ENCODE measurements around the gene ZSWIM5.
A peak's percentile ranks its signal among the peaks of the same experiment; 100 is the strongest.
"Not testable (repeated sequence)": the region's sequence is repeated elsewhere in the genome, so short reads cannot be mapped to it uniquely, and the experiment has no call there.

ZSWIM5 gene

DNA sequence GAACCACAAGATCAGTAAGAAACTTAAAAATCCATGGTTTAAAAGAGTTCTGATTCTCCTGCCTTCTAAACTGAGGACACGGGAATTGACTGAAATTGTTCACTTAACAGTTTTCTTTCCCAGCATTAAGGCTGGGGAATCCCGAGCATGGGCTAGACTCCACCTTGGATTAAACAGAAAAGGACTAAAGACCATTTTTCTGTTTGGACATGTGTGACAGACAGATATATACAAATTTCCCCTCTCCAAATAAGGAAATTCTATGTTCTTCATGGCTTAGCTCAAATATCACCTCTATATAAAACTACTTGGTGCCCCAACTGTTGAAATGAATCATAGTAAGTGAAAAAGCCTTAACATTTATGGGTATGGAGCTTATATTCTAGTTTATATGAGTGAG, 109.3 kb downstream of the ZSWIM5 start:
- H3K4me3 Mint-ChIP-seq: no peak overlapping the region
- no peaks in the 10 kb centered on the region for H3K9me3 Mint-ChIP-seq
- no peaks in the 10 kb centered on the region for H3K36me3 Mint-ChIP-seq
- no peaks in the 10 kb centered on the region for H3K27me3 Mint-ChIP-seq
- H3K4me1 Mint-ChIP-seq: no peaks in the 10 kb centered on the region
- no peak overlapping the region for H3K27ac Mint-ChIP-seq

DNA sequence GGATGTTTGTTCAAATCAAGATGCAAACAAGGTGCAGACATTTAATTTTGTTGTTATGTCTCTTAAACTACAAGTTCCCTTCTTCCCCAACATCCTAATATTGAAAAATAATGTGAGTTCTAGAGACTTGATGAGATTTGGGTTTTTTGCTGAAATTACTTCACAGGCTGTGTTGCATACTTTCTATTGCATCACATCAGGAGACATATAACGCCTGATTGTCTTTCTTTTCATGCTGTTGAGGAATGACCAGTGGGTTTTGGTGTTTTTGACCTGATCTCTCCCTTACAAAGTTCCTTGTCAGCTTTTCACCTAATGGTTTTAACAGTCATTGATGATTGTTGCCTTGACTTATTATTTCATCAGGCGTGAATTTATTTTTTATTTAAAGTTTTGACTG, 111.0 kb downstream of the ZSWIM5 start:
- H3K9me3 Mint-ChIP-seq: no peaks in the 10 kb centered on the region
- no peaks in the 10 kb centered on the region for H3K36me3 Mint-ChIP-seq
- no peak overlapping the region for H3K27ac Mint-ChIP-seq
- no peaks in the 10 kb centered on the region for H3K4me1 Mint-ChIP-seq
- H3K4me3 Mint-ChIP-seq: no peak overlapping the region
- no peaks in the 10 kb centered on the region for H3K27me3 Mint-ChIP-seq

DNA sequence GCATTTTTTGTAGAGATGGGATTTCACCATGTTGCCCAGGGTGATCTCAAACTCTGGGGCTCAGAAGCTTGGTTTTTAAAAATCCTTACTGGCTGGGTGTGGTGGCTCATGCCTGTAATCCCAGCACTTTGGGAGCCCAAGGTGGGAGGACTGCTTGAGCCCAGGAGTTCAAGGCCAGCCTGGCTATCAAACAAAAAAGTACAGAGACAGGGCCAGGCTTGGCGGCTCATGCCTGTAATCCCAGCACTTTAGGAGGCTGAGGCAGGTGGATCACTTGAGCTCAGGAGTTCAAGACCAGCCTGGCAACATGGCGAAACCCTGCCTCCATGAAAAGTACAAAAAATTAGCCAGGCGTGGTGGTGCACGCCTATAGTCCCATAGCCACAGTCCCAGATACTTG, 112.0 kb downstream of the ZSWIM5 start:
- H3K4me3 Mint-ChIP-seq, H3K27me3 Mint-ChIP-seq, H3K4me1 Mint-ChIP-seq, H3K36me3 Mint-ChIP-seq, H3K9me3 Mint-ChIP-seq, H3K27ac Mint-ChIP-seq: not testable (repeated sequence)

DNA sequence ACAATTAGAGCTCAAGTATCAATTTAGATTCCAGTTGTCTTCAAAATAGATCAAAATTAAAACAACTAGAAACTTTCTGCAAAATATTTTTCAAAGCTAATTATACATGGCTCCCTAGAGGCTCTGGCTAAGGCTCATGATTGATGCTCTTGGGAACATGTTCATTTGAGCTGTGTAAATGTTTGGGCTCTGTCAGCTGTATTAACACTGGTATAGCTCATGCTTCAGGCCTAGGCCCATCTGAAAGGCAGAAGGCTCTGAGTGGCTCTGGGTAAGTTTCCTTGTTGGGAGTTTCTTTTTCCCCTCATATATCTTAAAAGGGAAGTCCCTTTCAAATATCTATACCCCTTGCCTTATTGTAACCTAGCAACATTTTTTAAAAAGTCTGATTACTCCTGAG, 113.1 kb downstream of the ZSWIM5 start:
- no peaks in the 10 kb centered on the region for H3K4me1 Mint-ChIP-seq
- H3K9me3 Mint-ChIP-seq: no peaks in the 10 kb centered on the region
- no peak overlapping the region for H3K27ac Mint-ChIP-seq
- no peaks in the 10 kb centered on the region for H3K36me3 Mint-ChIP-seq
- H3K4me3 Mint-ChIP-seq: no peak overlapping the region
- no peaks in the 10 kb centered on the region for H3K27me3 Mint-ChIP-seq

DNA sequence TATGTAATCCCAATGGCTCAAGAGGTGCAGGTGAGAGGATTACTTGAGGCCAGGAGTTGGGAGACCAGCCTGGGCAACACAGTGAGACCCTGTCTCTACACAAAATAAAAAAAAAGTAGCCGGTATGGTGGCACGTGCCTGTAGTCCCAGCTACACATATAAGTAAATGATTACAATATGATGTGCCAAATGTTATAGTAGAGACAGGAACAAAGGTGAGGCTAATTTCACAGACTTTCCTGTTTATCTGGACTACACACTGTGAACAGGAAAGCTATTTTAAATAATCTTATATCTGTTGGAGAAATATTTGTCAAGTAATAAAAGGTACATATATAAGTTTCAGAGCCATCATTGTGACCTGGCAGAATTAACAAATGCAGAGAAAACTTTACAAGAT, 116.7 kb downstream of the ZSWIM5 start:
- H3K4me3 Mint-ChIP-seq: no peak overlapping the region
- no peaks in the 10 kb centered on the region for H3K4me1 Mint-ChIP-seq
- H3K27ac Mint-ChIP-seq: no peak overlapping the region
- H3K36me3 Mint-ChIP-seq: peaks cover 1% of the 10 kb centered on the region
- H3K27me3 Mint-ChIP-seq: no peaks in the 10 kb centered on the region
- no peaks in the 10 kb centered on the region for H3K9me3 Mint-ChIP-seq

DNA sequence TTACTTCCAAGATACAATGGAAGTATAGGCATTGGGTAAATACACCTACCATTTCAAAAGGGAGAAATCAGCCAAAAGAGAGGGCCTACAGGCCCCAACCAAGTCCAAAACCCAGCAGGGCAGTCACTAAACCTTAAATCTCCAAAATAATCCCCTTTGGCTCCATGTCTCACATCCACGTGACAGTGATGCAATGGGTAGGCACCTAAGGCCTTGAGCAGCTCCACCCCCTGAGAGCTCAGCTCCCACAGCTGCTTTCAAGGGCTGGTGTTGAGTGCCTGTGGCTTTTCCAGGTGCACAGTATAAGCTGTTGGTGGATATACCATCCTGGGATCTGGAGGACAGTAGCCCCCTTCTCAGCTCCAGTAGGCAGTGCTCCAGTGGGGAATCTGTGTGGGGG, 121.8 kb downstream of the ZSWIM5 start:
- H3K4me1 Mint-ChIP-seq: peaks cover 6% of the 10 kb centered on the region
- H3K27me3 Mint-ChIP-seq: no peaks in the 10 kb centered on the region
- H3K36me3 Mint-ChIP-seq: peaks cover 10% of the 10 kb centered on the region
- no peak overlapping the region for H3K4me3 Mint-ChIP-seq
- no peak overlapping the region for H3K27ac Mint-ChIP-seq
- H3K9me3 Mint-ChIP-seq: no peaks in the 10 kb centered on the region

DNA sequence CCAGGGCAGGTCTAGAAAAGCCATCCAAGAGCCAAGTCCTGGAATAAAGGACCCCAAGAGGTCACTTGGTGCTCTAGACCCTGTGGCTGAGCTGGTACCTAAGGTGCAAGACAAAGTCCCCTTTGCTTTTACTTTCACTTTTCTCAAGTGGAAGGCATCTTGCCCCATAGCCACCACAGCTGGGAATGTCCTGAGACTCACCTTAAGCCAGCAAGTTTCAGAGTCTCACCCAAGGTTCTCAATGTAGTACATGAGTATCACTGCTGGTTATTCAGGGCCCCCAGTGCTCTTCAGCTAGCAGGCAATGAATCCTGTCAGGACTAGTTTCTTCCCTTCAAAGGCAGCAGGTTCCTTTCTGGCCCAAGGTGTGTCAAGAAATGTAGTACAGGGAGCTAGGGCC, 126.9 kb downstream of the ZSWIM5 start:
- H3K27ac Mint-ChIP-seq: no peak overlapping the region

DNA sequence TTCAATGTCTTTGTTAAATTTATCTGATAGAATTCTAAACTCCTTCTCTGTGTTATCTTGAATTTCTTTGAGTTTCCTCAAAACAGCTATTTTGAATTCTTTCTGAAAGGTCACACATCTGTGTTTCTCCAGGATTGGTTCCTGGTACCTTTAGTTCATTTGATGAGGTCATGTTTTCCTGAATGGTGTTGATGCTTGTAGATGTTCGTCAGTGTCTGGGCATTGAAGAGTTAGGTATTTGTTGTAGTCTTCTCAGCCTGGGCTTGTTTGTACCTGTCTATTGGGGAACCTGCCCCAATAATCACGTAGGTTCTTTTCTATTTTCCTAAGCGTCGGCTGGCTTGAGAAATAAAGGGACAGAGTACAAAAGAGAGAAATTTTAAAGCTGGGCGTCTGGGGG, 129.4 kb downstream of the ZSWIM5 start:
- not testable (repeated sequence) for H3K27me3 Mint-ChIP-seq, H3K4me3 Mint-ChIP-seq, H3K27ac Mint-ChIP-seq, H3K4me1 Mint-ChIP-seq
- Mint-ChIP-seq H3K36me3 (peaks cover 14% of the 10 kb centered on the region), H3K9me3 (peaks cover 25% of the 10 kb centered on the region)

More for the DNA sequence above, 126.9 kb downstream of the ZSWIM5 start:
- peaks cover 14% of the 10 kb centered on the region for H3K36me3 Mint-ChIP-seq
- H3K9me3 Mint-ChIP-seq: peaks cover 13% of the 10 kb centered on the region
- H3K4me3 Mint-ChIP-seq: no peak overlapping the region
- H3K4me1 Mint-ChIP-seq: peaks cover 6% of the 10 kb centered on the region
- H3K27me3 Mint-ChIP-seq: no peaks in the 10 kb centered on the region

DNA sequence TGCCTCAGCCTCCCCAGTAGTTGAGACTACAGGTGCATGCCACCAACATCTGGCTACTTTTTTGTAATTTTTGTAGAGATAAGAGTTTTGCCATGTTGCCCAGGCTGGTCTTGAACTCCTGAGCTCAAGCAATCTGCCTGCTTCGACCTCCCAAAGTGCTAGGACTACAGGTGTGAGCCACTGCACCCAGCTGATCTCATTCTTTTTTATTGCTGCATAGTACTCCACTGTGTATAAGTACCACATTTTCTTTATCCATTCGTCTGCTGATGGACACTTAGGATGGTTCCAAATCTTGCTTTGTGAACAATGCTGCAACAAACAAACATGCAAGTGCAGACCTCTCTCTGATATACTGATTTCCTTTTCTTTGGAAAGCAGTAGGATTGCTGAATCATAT, 134.8 kb downstream of the ZSWIM5 start:
- no peak overlapping the region for H3K4me3 Mint-ChIP-seq
- no peaks in the 10 kb centered on the region for H3K4me1 Mint-ChIP-seq
- H3K9me3 Mint-ChIP-seq: peaks cover 25% of the 10 kb centered on the region
- H3K27ac Mint-ChIP-seq: no peak overlapping the region
- peaks cover 9% of the 10 kb centered on the region for H3K36me3 Mint-ChIP-seq
- H3K27me3 Mint-ChIP-seq: no peaks in the 10 kb centered on the region

DNA sequence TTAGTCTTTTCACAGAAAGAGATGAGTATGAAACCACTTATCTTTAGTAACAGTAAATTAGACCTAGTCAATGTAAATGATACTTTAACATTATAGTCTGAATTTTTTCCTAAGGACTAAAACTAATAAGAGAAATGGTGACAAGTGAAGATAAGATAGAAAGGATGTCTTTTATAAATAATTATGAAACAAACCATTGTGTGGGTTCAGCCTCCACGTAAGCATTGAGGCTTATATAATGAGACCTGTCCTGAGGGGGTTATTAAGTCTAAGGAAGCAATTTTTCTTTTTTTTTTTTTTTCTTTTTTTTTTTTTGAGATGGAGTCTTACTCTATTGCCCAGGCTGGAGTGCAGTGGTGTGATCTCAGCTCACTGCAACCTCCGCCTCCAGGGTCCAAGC, 138.6 kb downstream of the ZSWIM5 start:
- Mint-ChIP-seq H3K4me1 (no peaks in the 10 kb centered on the region), H3K27ac (no peak overlapping the region), H3K27me3 (no peaks in the 10 kb centered on the region), H3K36me3 (no peaks in the 10 kb centered on the region), H3K4me3 (no peak overlapping the region), H3K9me3 (no peaks in the 10 kb centered on the region)

DNA sequence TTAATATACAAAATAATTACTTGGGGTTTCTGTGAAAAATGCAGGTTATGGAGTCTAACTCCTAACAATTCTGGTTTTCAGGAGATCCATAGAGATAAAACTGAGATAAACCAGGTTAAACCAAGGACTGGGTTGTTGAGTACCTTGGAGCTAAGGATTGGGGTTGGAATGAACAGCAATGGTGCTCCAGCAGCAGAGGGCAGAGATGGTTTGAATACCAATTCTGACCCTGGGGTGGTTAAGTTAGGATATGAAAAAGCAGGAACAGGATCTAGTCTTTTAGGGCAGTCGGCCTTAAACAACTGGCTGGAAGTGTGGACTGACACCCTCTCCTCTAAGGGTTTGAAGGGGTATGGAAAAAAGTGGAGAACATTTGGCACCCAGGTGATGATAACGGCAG, 141.3 kb downstream of the ZSWIM5 start:
- no peaks in the 10 kb centered on the region for H3K9me3 Mint-ChIP-seq
- H3K27me3 Mint-ChIP-seq: no peaks in the 10 kb centered on the region
- H3K4me1 Mint-ChIP-seq: no peaks in the 10 kb centered on the region
- H3K27ac Mint-ChIP-seq: no peak overlapping the region
- H3K4me3 Mint-ChIP-seq: no peak overlapping the region
- no peaks in the 10 kb centered on the region for H3K36me3 Mint-ChIP-seq

DNA sequence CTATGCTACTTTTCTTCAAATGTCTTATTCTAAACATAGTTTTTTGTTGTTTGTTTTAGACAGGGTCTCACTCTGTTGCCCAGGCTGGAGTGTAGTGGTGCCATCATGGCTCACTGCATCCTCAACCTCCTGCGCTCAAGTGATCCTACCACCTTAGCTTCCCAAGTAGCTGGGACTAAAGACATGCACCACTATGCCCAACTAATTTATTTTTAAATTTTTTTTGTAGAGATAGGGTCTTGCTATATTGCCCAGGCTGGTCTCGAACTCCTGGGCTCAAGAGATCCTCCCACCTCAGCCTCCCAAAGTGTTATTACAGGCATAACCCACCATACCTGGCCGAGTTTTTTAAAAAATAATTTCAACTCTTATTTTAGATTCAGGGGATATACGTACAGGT, 143.9 kb downstream of the ZSWIM5 start:
- H3K9me3 Mint-ChIP-seq, H3K36me3 Mint-ChIP-seq, H3K4me3 Mint-ChIP-seq, H3K27ac Mint-ChIP-seq, H3K4me1 Mint-ChIP-seq, H3K27me3 Mint-ChIP-seq: not testable (repeated sequence)

DNA sequence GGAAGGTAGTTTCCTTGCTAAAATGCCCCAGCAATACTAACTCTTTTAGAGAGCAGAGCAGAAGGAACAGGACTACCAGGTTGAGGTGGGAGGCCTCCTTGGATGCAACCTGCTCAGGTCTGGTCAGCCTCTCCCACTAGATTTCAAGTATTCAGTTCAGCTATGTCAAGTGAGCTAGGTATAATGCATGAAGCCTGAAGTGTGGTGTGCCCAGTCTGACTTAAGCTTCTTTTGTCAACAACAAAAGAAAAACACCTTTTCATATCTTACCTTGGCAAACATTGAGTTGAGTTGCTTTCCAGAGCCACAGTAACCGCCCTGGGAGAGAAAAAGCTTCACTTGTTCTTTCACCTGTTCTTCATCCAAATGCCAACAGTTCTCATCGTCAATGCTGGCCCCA, 146.6 kb downstream of the ZSWIM5 start:
- H3K27ac Mint-ChIP-seq: no peak overlapping the region
- no peaks in the 10 kb centered on the region for H3K9me3 Mint-ChIP-seq
- H3K4me1 Mint-ChIP-seq: no peaks in the 10 kb centered on the region
- H3K36me3 Mint-ChIP-seq: peaks cover 6% of the 10 kb centered on the region
- H3K4me3 Mint-ChIP-seq: no peak overlapping the region
- H3K27me3 Mint-ChIP-seq: no peaks in the 10 kb centered on the region

DNA sequence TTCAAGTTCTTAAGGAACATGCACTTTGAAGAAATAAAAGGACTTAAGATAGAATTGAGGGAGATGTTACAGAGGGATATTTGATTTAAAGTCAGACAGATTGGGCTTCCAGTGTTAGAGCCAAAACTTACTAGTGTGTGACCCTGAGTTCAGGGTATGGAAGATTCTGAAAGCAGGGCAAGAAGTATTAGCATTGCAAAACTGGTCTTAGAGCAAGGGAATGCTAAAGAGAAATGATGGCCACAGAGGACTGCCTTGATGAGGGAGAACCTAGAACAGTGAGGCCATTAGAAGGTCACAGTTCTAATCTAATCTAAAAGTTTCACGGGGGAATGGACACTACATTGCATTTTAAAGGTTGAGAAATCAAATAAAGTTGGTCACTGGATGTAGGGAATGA, 148.9 kb downstream of the ZSWIM5 start:
- Mint-ChIP-seq H3K9me3 (no peaks in the 10 kb centered on the region), H3K4me3 (no peak overlapping the region), H3K27me3 (no peaks in the 10 kb centered on the region), H3K36me3 (peaks cover 6% of the 10 kb centered on the region), H3K27ac (no peak overlapping the region), H3K4me1 (no peaks in the 10 kb centered on the region)

DNA sequence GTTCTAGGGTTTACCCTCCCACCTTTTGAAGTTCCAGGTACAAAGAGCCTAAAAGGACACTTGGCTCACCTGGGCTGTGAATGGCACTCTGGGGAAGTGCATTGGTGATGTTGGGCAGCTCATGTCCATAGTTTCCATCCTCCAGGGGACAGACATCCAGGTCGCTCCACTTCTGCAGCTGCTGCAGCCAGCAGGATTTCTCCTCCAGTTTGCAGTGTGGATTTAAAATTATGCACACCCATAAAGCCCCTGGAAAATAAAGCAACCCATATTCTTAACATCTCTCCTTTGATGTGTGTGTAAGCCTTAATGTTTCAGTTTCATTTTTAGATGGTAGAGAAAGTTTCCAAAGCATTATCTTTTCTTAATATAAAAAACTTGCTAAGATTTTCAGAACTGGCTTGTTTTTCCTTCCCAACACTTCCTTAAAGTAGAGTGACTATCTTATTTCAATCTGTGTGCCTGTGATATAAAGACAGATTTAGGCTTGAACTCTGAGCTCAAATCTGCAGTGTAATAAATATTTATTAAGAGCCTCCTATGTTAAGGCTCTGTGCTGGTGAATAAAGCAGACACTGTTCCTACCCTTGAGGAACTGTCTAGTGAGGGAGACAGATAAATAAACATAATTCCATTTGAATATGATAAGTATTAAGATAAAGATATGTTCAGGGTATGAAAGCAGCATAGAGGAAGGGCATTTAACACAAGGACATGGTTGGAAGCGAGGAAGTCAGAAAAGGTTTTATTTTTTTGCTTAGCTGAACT, 155.2 kb downstream of the ZSWIM5 start:
- Mint-ChIP-seq H3K27ac (peak overlapping the region; percentile 88), H3K36me3 (peaks cover 6% of the 10 kb centered on the region), H3K9me3 (no peaks in the 10 kb centered on the region), H3K27me3 (no peaks in the 10 kb centered on the region), H3K4me3 (peak overlapping the region; percentile 81), H3K4me1 (peaks cover 21% of the 10 kb centered on the region)

DNA sequence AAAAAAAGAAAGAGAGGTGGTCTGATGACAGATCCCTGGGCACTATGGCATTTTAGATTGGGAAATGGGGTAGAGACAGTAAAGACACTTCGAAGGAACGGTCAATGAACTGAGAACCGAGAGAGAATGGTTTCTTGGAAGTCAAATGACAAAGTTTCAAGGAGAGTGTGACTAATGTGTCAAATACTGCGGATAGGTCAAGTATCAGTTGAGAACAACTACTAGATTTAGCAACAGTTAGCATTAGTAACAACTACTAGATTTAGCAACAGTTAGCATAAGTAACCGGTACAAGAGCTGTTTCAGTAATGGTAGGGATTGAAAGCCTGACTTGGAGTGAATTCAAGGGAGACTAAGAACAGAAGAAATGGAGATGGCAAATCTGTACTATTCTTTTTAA, 159.4 kb downstream of the ZSWIM5 start:
- H3K27me3 Mint-ChIP-seq: no peaks in the 10 kb centered on the region
- H3K9me3 Mint-ChIP-seq: no peaks in the 10 kb centered on the region
- H3K36me3 Mint-ChIP-seq: peaks cover 6% of the 10 kb centered on the region
- no peak overlapping the region for H3K4me3 Mint-ChIP-seq
- H3K4me1 Mint-ChIP-seq: peaks cover 21% of the 10 kb centered on the region
- no peak overlapping the region for H3K27ac Mint-ChIP-seq

DNA sequence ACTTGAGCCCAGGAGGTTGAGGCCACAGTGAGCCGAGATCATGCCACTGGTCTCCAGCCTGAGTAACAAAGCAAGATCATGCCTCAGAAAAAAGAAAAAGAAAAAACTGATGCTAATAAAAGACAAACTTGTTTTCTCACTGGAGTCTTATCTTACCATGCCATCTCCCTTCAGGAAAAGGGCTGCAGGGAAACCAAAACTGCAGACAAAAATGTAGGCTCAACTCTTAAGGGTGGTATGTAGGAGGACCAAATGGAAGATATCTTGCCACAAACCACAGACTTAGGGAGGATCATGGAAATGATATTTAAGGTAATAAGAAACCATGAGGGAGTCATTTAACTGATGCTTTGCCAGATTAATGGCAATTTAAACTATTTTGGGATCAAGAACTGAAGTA, 161.5 kb downstream of the ZSWIM5 start:
- Mint-ChIP-seq H3K4me3 (no peak overlapping the region), H3K9me3 (no peaks in the 10 kb centered on the region), H3K4me1 (peaks cover 5% of the 10 kb centered on the region), H3K36me3 (peaks cover 6% of the 10 kb centered on the region), H3K27ac (no peak overlapping the region), H3K27me3 (no peaks in the 10 kb centered on the region)
